K562 (cell line): Measurements from ENCODE around the gene ARL5C. TPM values are rescaled to one million over a fixed set of nuclear protein-coding genes. Genes with fewer than 3 reads are reported as not detected.

Source experiments
- CHCHD3 ChIP-seq: fragments of 250-450 bp; sonication (Bioruptor Pico); IDR thresholded peaks from 2 replicates; pipeline ENCODE4 v2.1.2; 2022; ENCODE audit warnings: mild to moderate bottlenecking
- DIDO1 ChIP-seq: fragments of 450-650 bp; IDR thresholded peaks from 2 replicates; pipeline ENCODE4 v1.6.1; 2016; ENCODE audit warnings: low read depth, missing biosample characterization, missing genetic modification characterization
- EP400 ChIP-seq: fragments of 450-650 bp; IDR thresholded peaks from 2 replicates; pipeline ENCODE4 v1.6.1; 2017; ENCODE audit warnings: antibody characterized with exemption, mild to moderate bottlenecking, moderate library complexity
- IRF2 ChIP-seq: sonication (generic); formaldehyde crosslinking; IDR thresholded peaks from 2 replicates; pipeline ENCODE4 v1.8.1; 2022; ENCODE audit warnings: mild to moderate bottlenecking, missing genetic modification reagents
- JUN ChIP-seq, 2 experiments: sonication (generic) in 1 of 2; formaldehyde crosslinking in 1 of 2; IDR thresholded peaks; 2 replicates each; pipeline versions ENCODE4 v1.6.1 to v1.8.0; 2012 to 2022; ENCODE audit warnings: borderline replicate concordance in 2 of 2, mild to moderate bottlenecking in 2 of 2, improper control_type of control experiment in 1 of 2, low read depth in 1 of 2, low read length in 1 of 2, missing genetic modification reagents in 1 of 2
- KDM5B ChIP-seq: fragments of 200-600 bp; sonication (generic); IDR thresholded peaks from 2 replicates; pipeline ENCODE4 v1.6.1; 2012; ENCODE audit warnings: low read depth, mild to moderate bottlenecking, moderate library complexity, low read length, control low read depth, inconsistent platforms; ENCODE audit not compliant: insufficient replicate concordance
- KLF13 ChIP-seq: fragments of 450-650 bp; IDR thresholded peaks from 2 replicates; pipeline ENCODE4 v1.6.1; 2016; ENCODE audit warnings: missing genetic modification characterization, low read depth, mild to moderate bottlenecking, missing compliant biosample characterization, moderate library complexity, borderline replicate concordance
- LEF1 ChIP-seq: fragments of 450-650 bp; IDR thresholded peaks from 2 replicates; pipeline ENCODE4 v1.6.1; 2016; ENCODE audit warnings: mild to moderate bottlenecking
- NCOA1 ChIP-seq: fragments of 450-650 bp; IDR thresholded peaks from 2 replicates; pipeline ENCODE4 v1.6.1; 2016; ENCODE audit warnings: low read depth
- NR2C2 ChIP-seq, 2 experiments: fragments of 200-800 bp in 1 of 2; sonication (Bioruptor generic) in 1 of 2; sonication (generic) in 1 of 2; formaldehyde crosslinking in 1 of 2; IDR thresholded peaks; 2 replicates each; pipeline versions ENCODE4 v1.6.1 to v1.8.0; 2016 to 2022; ENCODE audit warnings: mild to moderate bottlenecking in 1 of 2, missing compliant biosample characterization in 1 of 2, missing genetic modification characterization in 1 of 2, missing genetic modification reagents in 1 of 2
- RB1 ChIP-seq: fragments of 450-650 bp; IDR thresholded peaks from 2 replicates; pipeline ENCODE4 v1.6.1; 2017; ENCODE audit warnings: low read depth, mild to moderate bottlenecking
- XRCC3 ChIP-seq: fragments of 450-650 bp; IDR thresholded peaks from 2 replicates; pipeline ENCODE4 v1.6.1; 2017; ENCODE audit warnings: mild to moderate bottlenecking, moderate library complexity
- ZNF408 ChIP-seq: fragments of 250-450 bp; sonication (Bioruptor Pico); IDR thresholded peaks from 2 replicates; pipeline ENCODE4 v1.4.0; 2020; ENCODE audit warnings: low read depth, mild to moderate bottlenecking, moderate library complexity
- polyA plus RNA-seq, 8 experiments: library from polyadenylated mRNA; depleted of rRNA in 4 of 8; stranded (reverse) in 5 of 8; unstranded in 3 of 8; fragments of >200 nt; fragmentation: Nextera tagmentation in 2 of 8; fragmentation: Illumina TruSeq in 1 of 8; extraction: Ambion mirVana in 2 of 8; extraction: Trizol in 1 of 8; gene quantifications; 2 replicates each; pipeline versions ENCODE4 v1.2.1 to v1.2.3, GENCODE V29; 2011 to 2014; ENCODE audit warnings: inconsistent platforms in 1 of 8, missing spikeins in 1 of 8
- total RNA-seq, 7 experiments: library from RNA; depleted of rRNA in 6 of 7; stranded (reverse); fragments of >200 nt in 6 of 7; fragmentation: Illumina TruSeq in 2 of 7; extraction: Trizol in 2 of 7; gene quantifications; 2 replicates each; pipeline versions ENCODE4 v1.2.1 to v1.2.3, GENCODE V29; 2011 to 2021; ENCODE audit warnings: low replicate concordance in 1 of 7
- TF ChIP-seq, protein P1 (sequence below): sonication (generic); formaldehyde crosslinking; IDR thresholded peaks from 2 replicates; pipeline ENCODE4 v1.8.1; 2023; ENCODE audit warnings: missing genetic modification reagents, mild to moderate bottlenecking, borderline replicate concordance
- TF ChIP-seq, protein P2 (sequence below): fragments of 450-650 bp; IDR thresholded peaks from 2 replicates; pipeline ENCODE4 v1.6.1; 2018; ENCODE audit warnings: mild to moderate bottlenecking, low read depth; ENCODE audit not compliant: partially characterized antibody
- TF ChIP-seq, protein P3 (sequence below): sonication (generic); formaldehyde crosslinking; IDR thresholded peaks from 2 replicates; pipeline ENCODE4 v1.8.0; 2023; ENCODE audit warnings: mild to moderate bottlenecking, missing genetic modification reagents

Gene ARL5C
- total and polyA plus RNA-seq, 9 of the 15 experiments (the other 6 are each of a cell fraction or from before 2014, with no cell fraction given) = not detected

DNA sequence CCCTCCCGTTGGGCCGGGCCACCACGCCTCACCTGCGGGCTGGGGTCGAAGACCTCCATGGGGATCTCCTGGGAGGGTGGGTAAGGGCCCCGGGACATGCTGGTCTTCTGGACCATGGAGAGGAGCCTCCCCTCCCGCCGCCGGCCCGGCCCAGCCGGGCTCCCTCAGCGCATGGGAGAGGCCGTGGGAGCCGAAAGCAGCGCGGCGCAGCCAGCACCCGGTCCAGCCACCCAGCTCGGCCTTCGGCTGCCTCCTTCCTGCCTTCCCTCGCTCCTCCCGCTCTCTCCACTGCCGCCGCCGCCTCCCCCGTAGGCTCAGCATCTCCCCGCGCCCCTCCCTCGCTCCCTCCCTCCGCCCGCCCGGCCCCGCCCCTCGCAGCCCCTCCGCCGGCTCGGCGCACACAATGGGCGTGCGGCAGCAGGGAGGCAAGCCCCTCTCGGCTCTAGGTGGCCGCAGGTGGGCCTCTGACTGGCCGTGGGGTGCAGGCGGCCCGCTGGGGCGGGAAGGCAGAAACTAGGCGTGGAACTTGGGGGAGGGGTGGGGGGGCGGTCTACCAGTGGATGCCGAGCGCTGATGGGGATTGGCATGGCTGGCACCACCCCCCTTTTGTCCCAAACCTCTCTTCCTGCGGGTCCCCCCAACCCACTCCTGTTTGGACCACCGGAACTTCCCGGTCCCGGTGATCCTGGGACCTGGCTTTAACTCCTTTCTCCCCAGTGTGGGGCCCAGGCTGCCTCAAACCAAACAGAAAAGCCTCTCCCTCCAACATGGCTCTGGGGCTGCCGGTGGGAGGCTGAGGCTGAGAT is 31.6 kb upstream of the ARL5C start, which contains the start of gene CACNB1 (continued):
- TF ChIP-seq, protein P1, sequence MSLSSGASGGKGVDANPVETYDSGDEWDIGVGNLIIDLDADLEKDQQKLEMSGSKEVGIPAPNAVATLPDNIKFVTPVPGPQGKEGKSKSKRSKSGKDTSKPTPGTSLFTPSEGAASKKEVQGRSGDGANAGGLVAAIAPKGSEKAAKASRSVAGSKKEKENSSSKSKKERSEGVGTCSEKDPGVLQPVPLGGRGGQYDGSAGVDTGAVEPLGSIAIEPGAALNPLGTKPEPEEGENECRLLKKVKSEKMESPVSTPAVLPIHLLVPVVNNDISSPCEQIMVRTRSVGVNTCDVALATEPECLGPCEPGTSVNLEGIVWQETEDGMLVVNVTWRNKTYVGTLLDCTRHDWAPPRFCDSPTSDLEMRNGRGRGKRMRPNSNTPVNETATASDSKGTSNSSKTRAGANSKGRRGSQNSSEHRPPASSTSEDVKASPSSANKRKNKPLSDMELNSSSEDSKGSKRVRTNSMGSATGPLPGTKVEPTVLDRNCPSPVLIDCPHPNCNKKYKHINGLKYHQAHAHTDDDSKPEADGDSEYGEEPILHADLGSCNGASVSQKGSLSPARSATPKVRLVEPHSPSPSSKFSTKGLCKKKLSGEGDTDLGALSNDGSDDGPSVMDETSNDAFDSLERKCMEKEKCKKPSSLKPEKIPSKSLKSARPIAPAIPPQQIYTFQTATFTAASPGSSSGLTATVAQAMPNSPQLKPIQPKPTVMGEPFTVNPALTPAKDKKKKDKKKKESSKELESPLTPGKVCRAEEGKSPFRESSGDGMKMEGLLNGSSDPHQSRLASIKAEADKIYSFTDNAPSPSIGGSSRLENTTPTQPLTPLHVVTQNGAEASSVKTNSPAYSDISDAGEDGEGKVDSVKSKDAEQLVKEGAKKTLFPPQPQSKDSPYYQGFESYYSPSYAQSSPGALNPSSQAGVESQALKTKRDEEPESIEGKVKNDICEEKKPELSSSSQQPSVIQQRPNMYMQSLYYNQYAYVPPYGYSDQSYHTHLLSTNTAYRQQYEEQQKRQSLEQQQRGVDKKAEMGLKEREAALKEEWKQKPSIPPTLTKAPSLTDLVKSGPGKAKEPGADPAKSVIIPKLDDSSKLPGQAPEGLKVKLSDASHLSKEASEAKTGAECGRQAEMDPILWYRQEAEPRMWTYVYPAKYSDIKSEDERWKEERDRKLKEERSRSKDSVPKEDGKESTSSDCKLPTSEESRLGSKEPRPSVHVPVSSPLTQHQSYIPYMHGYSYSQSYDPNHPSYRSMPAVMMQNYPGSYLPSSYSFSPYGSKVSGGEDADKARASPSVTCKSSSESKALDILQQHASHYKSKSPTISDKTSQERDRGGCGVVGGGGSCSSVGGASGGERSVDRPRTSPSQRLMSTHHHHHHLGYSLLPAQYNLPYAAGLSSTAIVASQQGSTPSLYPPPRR (CRISPR knock-in tag) = no peak
- TF ChIP-seq, protein P2, sequence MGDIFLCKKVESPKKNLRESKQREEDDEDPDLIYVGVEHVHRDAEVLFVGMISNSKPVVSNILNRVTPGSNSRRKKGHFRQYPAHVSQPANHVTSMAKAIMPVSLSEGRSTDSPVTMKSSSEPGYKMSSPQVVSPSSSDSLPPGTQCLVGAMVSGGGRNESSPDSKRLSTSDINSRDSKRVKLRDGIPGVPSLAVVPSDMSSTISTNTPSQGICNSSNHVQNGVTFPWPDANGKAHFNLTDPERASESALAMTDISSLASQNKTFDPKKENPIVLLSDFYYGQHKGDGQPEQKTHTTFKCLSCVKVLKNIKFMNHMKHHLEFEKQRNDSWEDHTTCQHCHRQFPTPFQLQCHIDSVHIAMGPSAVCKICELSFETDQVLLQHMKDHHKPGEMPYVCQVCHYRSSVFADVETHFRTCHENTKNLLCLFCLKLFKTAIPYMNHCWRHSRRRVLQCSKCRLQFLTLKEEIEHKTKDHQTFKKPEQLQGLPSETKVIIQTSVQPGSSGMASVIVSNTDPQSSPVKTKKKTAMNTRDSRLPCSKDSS = no peak
- TF ChIP-seq DIDO1 (tag) (no peak), NR2C2 (CRISPR knock-in tag; IDR thresholded peaks at IDR 0.05) (no peak), NR2C2 (tag; IDR thresholded peaks at IDR 0.05) (no peak), KDM5B (peak; percentile 51), IRF2 (CRISPR knock-in tag) (no peak), LEF1 (no peak), KLF13 (tag) (no peak), XRCC3 (no peak), EP400 (no peak), RB1 (peak; percentile 30; the same call in 1 of the 2 replicates), CHCHD3 (CRISPR knock-in tag) (no peak), ZNF408 (CRISPR knock-in tag) (no peak), NCOA1 (no peak), JUN (IDR thresholded peaks at IDR 0.05; ENCODE audit: borderline replicate concordance, low read depth, low read length) (no peak), JUN (CRISPR knock-in tag; IDR thresholded peaks at IDR 0.05; ENCODE audit: borderline replicate concordance) (no peak)
- TF ChIP-seq, protein P3, sequence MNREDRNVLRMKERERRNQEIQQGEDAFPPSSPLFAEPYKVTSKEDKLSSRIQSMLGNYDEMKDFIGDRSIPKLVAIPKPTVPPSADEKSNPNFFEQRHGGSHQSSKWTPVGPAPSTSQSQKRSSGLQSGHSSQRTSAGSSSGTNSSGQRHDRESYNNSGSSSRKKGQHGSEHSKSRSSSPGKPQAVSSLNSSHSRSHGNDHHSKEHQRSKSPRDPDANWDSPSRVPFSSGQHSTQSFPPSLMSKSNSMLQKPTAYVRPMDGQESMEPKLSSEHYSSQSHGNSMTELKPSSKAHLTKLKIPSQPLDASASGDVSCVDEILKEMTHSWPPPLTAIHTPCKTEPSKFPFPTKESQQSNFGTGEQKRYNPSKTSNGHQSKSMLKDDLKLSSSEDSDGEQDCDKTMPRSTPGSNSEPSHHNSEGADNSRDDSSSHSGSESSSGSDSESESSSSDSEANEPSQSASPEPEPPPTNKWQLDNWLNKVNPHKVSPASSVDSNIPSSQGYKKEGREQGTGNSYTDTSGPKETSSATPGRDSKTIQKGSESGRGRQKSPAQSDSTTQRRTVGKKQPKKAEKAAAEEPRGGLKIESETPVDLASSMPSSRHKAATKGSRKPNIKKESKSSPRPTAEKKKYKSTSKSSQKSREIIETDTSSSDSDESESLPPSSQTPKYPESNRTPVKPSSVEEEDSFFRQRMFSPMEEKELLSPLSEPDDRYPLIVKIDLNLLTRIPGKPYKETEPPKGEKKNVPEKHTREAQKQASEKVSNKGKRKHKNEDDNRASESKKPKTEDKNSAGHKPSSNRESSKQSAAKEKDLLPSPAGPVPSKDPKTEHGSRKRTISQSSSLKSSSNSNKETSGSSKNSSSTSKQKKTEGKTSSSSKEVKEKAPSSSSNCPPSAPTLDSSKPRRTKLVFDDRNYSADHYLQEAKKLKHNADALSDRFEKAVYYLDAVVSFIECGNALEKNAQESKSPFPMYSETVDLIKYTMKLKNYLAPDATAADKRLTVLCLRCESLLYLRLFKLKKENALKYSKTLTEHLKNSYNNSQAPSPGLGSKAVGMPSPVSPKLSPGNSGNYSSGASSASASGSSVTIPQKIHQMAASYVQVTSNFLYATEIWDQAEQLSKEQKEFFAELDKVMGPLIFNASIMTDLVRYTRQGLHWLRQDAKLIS (CRISPR knock-in tag) = no peak
